SK-N-SH treated with all-trans-retinoic acid at 6 μM for 48 hours (cell line): ENCODE results near the gene CDCA4.

Experiments
- ATAC-seq: fragments of 200-7000 bp; cut with Tn5 transposase; 3 replicates; pipeline ENCODE4 v1.9.1; 2020; ENCODE audit warnings: mild to moderate bottlenecking, moderate library complexity
- ARNTL ChIP-seq: fragments of 450-650 bp; formaldehyde crosslinking; IDR thresholded peaks from 2 replicates; pipeline ENCODE4 v1.5.0; 2020; ENCODE audit warnings: low read depth, mild to moderate bottlenecking, moderate library complexity, borderline replicate concordance
- BACH2 ChIP-seq: fragments of 250-450 bp; sonication (Bioruptor Pico); IDR thresholded peaks from 2 replicates; pipeline ENCODE4 v1.9.0; 2021; ENCODE audit warnings: mild to moderate bottlenecking, borderline replicate concordance
- CREB5 ChIP-seq: fragments of 250-450 bp; sonication (Bioruptor Pico); IDR thresholded peaks from 2 replicates; pipeline ENCODE4 v1.5.1; 2020; ENCODE audit warnings: low read depth, mild to moderate bottlenecking, moderate library complexity
- CSDC2 ChIP-seq: fragments of 250-450 bp; sonication (Bioruptor Pico); IDR thresholded peaks from 2 replicates; pipeline ENCODE4 v1.5.0; 2020; ENCODE audit warnings: mild to moderate bottlenecking, moderate library complexity
- CSRNP3 ChIP-seq: fragments of 250-450 bp; sonication (Bioruptor Pico); IDR thresholded peaks from 2 replicates; pipeline ENCODE4 v1.5.1; 2021; ENCODE audit warnings: mild to moderate bottlenecking, moderate library complexity
- ESRRG ChIP-seq: fragments of 250-450 bp; sonication (Bioruptor Pico); IDR thresholded peaks from 2 replicates; pipeline ENCODE4 v1.6.1; 2021; ENCODE audit warnings: mild to moderate bottlenecking
- GLIS3 ChIP-seq: fragments of 250-450 bp; sonication (Bioruptor Pico); IDR thresholded peaks from 2 replicates; pipeline ENCODE4 v1.5.0; 2020; ENCODE audit warnings: mild to moderate bottlenecking, moderate library complexity
- ISL1 ChIP-seq: fragments of 250-450 bp; sonication (Bioruptor Pico); IDR thresholded peaks from 2 replicates; pipeline ENCODE4 v2.1.2; 2022; ENCODE audit warnings: mild to moderate bottlenecking, moderate library complexity
- PATZ1 ChIP-seq: fragments of 250-450 bp; sonication (Bioruptor Pico); IDR thresholded peaks from 2 replicates; pipeline ENCODE4 v1.8.0; 2020; ENCODE audit warnings: mild to moderate bottlenecking, moderate library complexity, borderline replicate concordance
- PPARA ChIP-seq: fragments of 250-450 bp; sonication (Bioruptor Pico); IDR thresholded peaks from 2 replicates; pipeline ENCODE4 v1.5.0; 2020; ENCODE audit warnings: mild to moderate bottlenecking, borderline replicate concordance
- SNAI2 ChIP-seq: fragments of 250-450 bp; sonication (Bioruptor Pico); IDR thresholded peaks from 2 replicates; pipeline ENCODE4 v1.5.0; 2020; ENCODE audit warnings: mild to moderate bottlenecking, moderate library complexity
- TCF4 ChIP-seq: fragments of 250-450 bp; sonication (Bioruptor Pico); IDR thresholded peaks from 2 replicates; pipeline ENCODE4 v1.8.0; 2021; ENCODE audit warnings: mild to moderate bottlenecking, moderate library complexity, borderline replicate concordance
- TOX ChIP-seq: fragments of 250-450 bp; sonication (Bioruptor Pico); IDR thresholded peaks from 2 replicates; pipeline ENCODE4 v1.8.0; 2021; ENCODE audit warnings: mild to moderate bottlenecking, moderate library complexity, borderline replicate concordance
- TSHZ2 ChIP-seq: fragments of 250-450 bp; sonication (Bioruptor Pico); IDR thresholded peaks from 2 replicates; pipeline ENCODE4 v1.5.0; 2020; ENCODE audit warnings: mild to moderate bottlenecking, moderate library complexity
- ZC3H10 ChIP-seq: fragments of 250-450 bp; sonication (Bioruptor Pico); IDR thresholded peaks from 2 replicates; pipeline ENCODE4 v1.5.1; 2021; ENCODE audit warnings: mild to moderate bottlenecking, moderate library complexity
- ZFP3 ChIP-seq: fragments of 250-450 bp; sonication (Bioruptor Pico); IDR thresholded peaks from 2 replicates; pipeline ENCODE4 v1.5.0; 2020; ENCODE audit warnings: mild to moderate bottlenecking, moderate library complexity
- ZFP30 ChIP-seq: fragments of 450-650 bp; formaldehyde crosslinking; IDR thresholded peaks from 2 replicates; pipeline ENCODE4 v1.5.0; 2022; ENCODE audit warnings: mild to moderate bottlenecking, moderate library complexity
- ZNF565 ChIP-seq: fragments of 450-650 bp; formaldehyde crosslinking; conservative IDR thresholded peaks from 2 replicates; pipeline ENCODE4 v1.5.0; 2020; ENCODE audit warnings: low read depth, mild to moderate bottlenecking, moderate library complexity
- ZNF70 ChIP-seq: fragments of 450-650 bp; formaldehyde crosslinking; IDR thresholded peaks from 2 replicates; pipeline ENCODE4 v1.5.0; 2020; ENCODE audit warnings: mild to moderate bottlenecking, moderate library complexity
- ZNF8 ChIP-seq: fragments of 450-650 bp; formaldehyde crosslinking; IDR thresholded peaks from 2 replicates; pipeline ENCODE4 v1.5.0; 2020; ENCODE audit warnings: mild to moderate bottlenecking, moderate library complexity

The CDCA4 gene

GRCh38 chr14:105010891-105011291 lies 10.0 kb downstream of the CDCA4 start (continued):
- TF ChIP-seq TSHZ2, result no peak
- no peak for TF ChIP-seq SNAI2 (CRISPR knock-in tag)
- no peak for TF ChIP-seq CSDC2 (CRISPR knock-in tag)
- no peak for TF ChIP-seq ISL1 (CRISPR knock-in tag)
- no peak for TF ChIP-seq ESRRG (CRISPR knock-in tag)
- no peak for TF ChIP-seq ZNF565 (CRISPR knock-in tag)
- TF ChIP-seq TOX (CRISPR knock-in tag), result no peak
- TF ChIP-seq GLIS3 (CRISPR knock-in tag), result no peak
- TF ChIP-seq ZC3H10 (CRISPR knock-in tag), result no peak
- TF ChIP-seq ZFP30 (CRISPR knock-in tag), result no peak
- TF ChIP-seq ZNF70 (CRISPR knock-in tag), result no peak

GRCh38 chr14:105010106-105010505 lies 10.8 kb downstream of the CDCA4 start:
- no peak for TF ChIP-seq PPARA (CRISPR knock-in tag)
- no peak for TF ChIP-seq ZNF8 (CRISPR knock-in tag)
- no peak for TF ChIP-seq ZC3H10 (CRISPR knock-in tag)
- TF ChIP-seq SNAI2 (CRISPR knock-in tag), result no peak
- TF ChIP-seq PATZ1 (CRISPR knock-in tag), result no peak
- no peak for TF ChIP-seq ARNTL (CRISPR knock-in tag)
- no peak for TF ChIP-seq GLIS3 (CRISPR knock-in tag)
- no peak for TF ChIP-seq ZFP30 (CRISPR knock-in tag)
- no peak for TF ChIP-seq ZNF565 (CRISPR knock-in tag)
- no peak for TF ChIP-seq BACH2 (CRISPR knock-in tag)
- no peak for TF ChIP-seq TCF4 (CRISPR knock-in tag)
- no peak for TF ChIP-seq CSDC2 (CRISPR knock-in tag)
- TF ChIP-seq CSRNP3, result no peak
- TF ChIP-seq CREB5, result no peak
- no peak for TF ChIP-seq ZFP3
- no peak for TF ChIP-seq ZNF70 (CRISPR knock-in tag)
- TF ChIP-seq TSHZ2, result no peak
- TF ChIP-seq ISL1 (CRISPR knock-in tag), result no peak
- ATAC-seq, result no peak
